GM23338 (cell line): Measurements from ENCODE around the gene EEIG2. TPM values are rescaled to one million over a fixed set of nuclear protein-coding genes. Genes with fewer than 3 reads are reported as not detected.
A peak's percentile ranks its signal among the peaks of the same experiment; 100 is the strongest.

Experiments used
- ATAC-seq: fragments of 200-7000 bp; cut with Tn5 transposase; 3 replicates; pipeline ENCODE4 v1.9.1; 2020
- DNase-seq: peaks from one replicate; pipeline ENCODE4 v3.0.0-alpha.2; 2015; ENCODE audit warnings: low spot score
- H2AFZ ChIP-seq: fragments of 200-600 bp; sonication (generic); 2 replicates; pipeline ENCODE4 v1.8.0; 2016; ENCODE audit warnings: antibody characterized with exemption, mild to moderate bottlenecking, moderate library complexity
- H3F3A ChIP-seq: fragments of 200-600 bp; sonication (generic); replicated peaks from 2 replicates; pipeline ENCODE4 v1.8.0; 2017; ENCODE audit warnings: antibody characterized with exemption, mixed run types, low read depth
- H3K27ac ChIP-seq: fragments of 200-600 bp; sonication (generic); 2 replicates; pipeline ENCODE4 v1.6.1; 2016; ENCODE audit warnings: low read depth
- H3K27me3 ChIP-seq: fragments of 200-600 bp; sonication (generic); 2 replicates; pipeline ENCODE4 v1.8.0; 2016; ENCODE audit warnings: mild to moderate bottlenecking, mixed run types, moderate library complexity; ENCODE audit not compliant: insufficient read depth
- H3K36me3 ChIP-seq: fragments of 200-600 bp; sonication (generic); 2 replicates; pipeline ENCODE4 v1.8.0; 2016; ENCODE audit warnings: mild to moderate bottlenecking; ENCODE audit not compliant: insufficient read depth
- H3K4me1 ChIP-seq: fragments of 200-600 bp; sonication (generic); 2 replicates; pipeline ENCODE4 v1.8.0; 2016; ENCODE audit warnings: mild to moderate bottlenecking, moderate library complexity; ENCODE audit not compliant: insufficient read depth
- H3K4me2 ChIP-seq: fragments of 200-600 bp; sonication (generic); 2 replicates; pipeline ENCODE4 v1.7.1; 2017; ENCODE audit warnings: mixed run types
- H3K4me3 ChIP-seq: fragments of 200-600 bp; sonication (generic); 2 replicates; pipeline ENCODE4 v1.6.1; 2016; ENCODE audit warnings: mixed run types
- H3K79me2 ChIP-seq: fragments of 200-600 bp; sonication (generic); replicated peaks from 2 replicates; pipeline ENCODE4 v1.8.0; 2017; ENCODE audit warnings: mild to moderate bottlenecking; ENCODE audit not compliant: insufficient read depth
- H3K9me2 ChIP-seq: fragments of 200-600 bp; sonication (generic); 2 replicates; pipeline ENCODE4 v1.8.0; 2017; ENCODE audit not compliant: insufficient read depth
- H4K20me1 ChIP-seq: fragments of 200-600 bp; sonication (generic); replicated peaks from 2 replicates; pipeline ENCODE4 v1.8.0; 2017; ENCODE audit warnings: mild to moderate bottlenecking; ENCODE audit not compliant: insufficient read depth
- H3K27ac Mint-ChIP-seq: 2 replicates; pipeline ENCODE4 v1.8.0; 2020; ENCODE audit warnings: inconsistent platforms, mild to moderate bottlenecking, moderate library complexity, mixed read lengths
- H3K27me3 Mint-ChIP-seq: 3 replicates; pipeline ENCODE4 v1.8.0; 2022; ENCODE audit warnings: low read depth, mild to moderate bottlenecking, moderate library complexity, mixed read lengths, inconsistent platforms; ENCODE audit not compliant: insufficient read depth, poor library complexity
- H3K36me3 Mint-ChIP-seq: 3 replicates; pipeline ENCODE4 v1.8.0; 2021; ENCODE audit warnings: low read depth, mild to moderate bottlenecking, inconsistent platforms, moderate library complexity, mixed read lengths
- H3K4me1 Mint-ChIP-seq: 3 replicates; pipeline ENCODE4 v1.8.0; 2020; ENCODE audit warnings: mild to moderate bottlenecking, inconsistent platforms, mixed read lengths
- H3K4me3 Mint-ChIP-seq: 3 replicates; pipeline ENCODE4 v1.8.0; 2021; ENCODE audit warnings: moderate library complexity, mild to moderate bottlenecking, inconsistent platforms, mixed read lengths
- H3K9me3 Mint-ChIP-seq: 3 replicates; pipeline ENCODE4 v1.8.0; 2020; ENCODE audit warnings: moderate library complexity, mild to moderate bottlenecking, inconsistent platforms, mixed read lengths
- CTCF ChIP-seq, 2 experiments: fragments of 200-600 bp in 1 of 2; sonication (generic) in 1 of 2; conservative IDR thresholded peaks; 2 replicates each; pipeline versions ENCODE4 v1.5.1 to v1.6.1; 2016 to 2017; ENCODE audit warnings: antibody characterized with exemption in 2 of 2, low read depth in 2 of 2, mild to moderate bottlenecking in 2 of 2, moderate library complexity in 1 of 2
- ETS1 ChIP-seq: IDR thresholded peaks from 2 replicates; pipeline ENCODE4 v1.6.1; 2016; ENCODE audit warnings: antibody characterized with exemption
- EZH2phosphoT487 ChIP-seq: fragments of 200-600 bp; sonication (generic); IDR thresholded peaks from one replicate; pipeline ENCODE4 v1.8.1; 2018; ENCODE audit warnings: antibody characterized with exemption; ENCODE audit not compliant: unreplicated experiment
- POLR2AphosphoS5 ChIP-seq: IDR thresholded peaks from 2 replicates; pipeline ENCODE4 v1.6.1; 2016; ENCODE audit warnings: antibody characterized with exemption, low read depth
- REST ChIP-seq: IDR thresholded peaks from one replicate; pipeline ENCODE4 v1.6.1; 2018; ENCODE audit warnings: antibody characterized with exemption; ENCODE audit not compliant: unreplicated experiment
- STAT1 ChIP-seq: IDR thresholded peaks from one replicate; pipeline ENCODE4 v1.6.1; 2016; ENCODE audit warnings: antibody characterized with exemption; ENCODE audit not compliant: unreplicated experiment
- ZNF114 ChIP-seq: fragments of 250-450 bp; sonication (Bioruptor Pico); IDR thresholded peaks from 2 replicates; pipeline ENCODE4 v1.5.0; 2020; ENCODE audit warnings: mild to moderate bottlenecking, moderate library complexity
- polyA plus RNA-seq: library from polyadenylated mRNA; unstranded; fragments of >200 nt; fragmentation: Nextera tagmentation; extraction: Ambion mirVana; gene quantifications from 2 replicates; pipeline ENCODE4 v1.2.1, GENCODE V29; 2016
- total RNA-seq: library from RNA; depleted of rRNA; stranded (reverse); fragments of >200 nt; shearing (Covaris generic); gene quantifications from 2 replicates; pipeline ENCODE4 v1.2.3, GENCODE V29; 2014

The EEIG2 gene
- total and polyA plus RNA-seq, 2 experiments from 2014 or later = 7.9 to 44.5 TPM

GRCh38 chr1:108570128-108570527, 10.2 kb downstream of the EEIG2 start:
- H3K36me3 Mint-ChIP-seq = 0 out of 3 replicates have a peak, but pooled peaks cover 3% of the 10 kb centered on the region
- Histone ChIP-seq H3K9me2 (no peaks in the 10 kb centered on the region), H3K27ac (no peak overlapping the region), H2AFZ (no peak overlapping the region), H3K27me3 (no peaks in the 10 kb centered on the region), H3K4me3 (no peak overlapping the region), H3F3A (no peaks in the 10 kb centered on the region), H3K4me2 (no peak overlapping the region), H3K4me1 (no peaks in the 10 kb centered on the region), H3K36me3 (no peaks in the 10 kb centered on the region; the same call in 1 of the 2 replicates), H3K79me2 (peaks cover 90% of the 10 kb centered on the region), H4K20me1 (peaks cover 23% of the 10 kb centered on the region; the same call in 1 of the 2 replicates)
- H3K4me1 Mint-ChIP-seq = no peaks in the 10 kb centered on the region
- H3K4me3 Mint-ChIP-seq = no peak overlapping the region
- peak; percentile 64 for DNase-seq
- TF ChIP-seq CTCF (conservative IDR thresholded peaks at IDR 0.05; ENCODE audit: low read depth in 2 of 2) (peak; percentile 56 to 77), REST (no peak)
- H3K27ac Mint-ChIP-seq = no peak overlapping the region
- no peaks in the 10 kb centered on the region for H3K9me3 Mint-ChIP-seq
- peak; percentile 100 for ATAC-seq
- H3K27me3 Mint-ChIP-seq = peaks cover 3% of the 10 kb centered on the region

- Mint-ChIP-seq H3K4me3 (no peak overlapping the region), H3K9me3 (peaks cover 2% of the 10 kb centered on the region; the same call in 1 of the 3 replicates), H3K27me3 (peaks cover 3% of the 10 kb centered on the region), H3K4me1 (no peaks in the 10 kb centered on the region), H3K27ac (no peak overlapping the region), H3K36me3 (peaks cover 12% of the 10 kb centered on the region; the same call in 2 of the 3 replicates)
- H3K36me3 ChIP-seq = no peaks in the 10 kb centered on the region; the same call in 1 of the 2 replicates
- no peak overlapping the region for H3K27ac ChIP-seq
- no peaks in the 10 kb centered on the region for H3F3A ChIP-seq
- H4K20me1 ChIP-seq = peaks cover 23% of the 10 kb centered on the region; the same call in 1 of the 2 replicates
- H3K9me2 ChIP-seq = no peaks in the 10 kb centered on the region
- H3K4me3 ChIP-seq = no peak overlapping the region
- H3K27me3 ChIP-seq = no peaks in the 10 kb centered on the region
- no peak for ATAC-seq
- no peak for DNase-seq
- H2AFZ ChIP-seq = no peak overlapping the region
- H3K4me2 ChIP-seq = no peak overlapping the region
- H3K4me1 ChIP-seq = no peaks in the 10 kb centered on the region
- peaks cover 90% of the 10 kb centered on the region for H3K79me2 ChIP-seq
- no peak for TF ChIP-seq ZNF114
- no peak for TF ChIP-seq STAT1
- no peak for TF ChIP-seq CTCF (conservative IDR thresholded peaks at IDR 0.05; ENCODE audit: low read depth in 2 of 2)
- TF ChIP-seq EZH2phosphoT487 = no peak
- no peak for TF ChIP-seq REST
- no peak for TF ChIP-seq ETS1
- TF ChIP-seq POLR2AphosphoS5 = no peak
These were observed 11.1 kb downstream of the EEIG2 start for GRCh38 chr1:108570998-108571401.
